Erythroblast (primary cell): Measurements from ENCODE around the gene CDKN1A.

ENCODE experiments used
- DNase-seq, 2 experiments: peaks; one replicate each; lab custom pipeline; 2025; lab: John Stamatoyannopoulos, UW
- GATA1 ChIP-seq: IDR thresholded peaks from 2 replicates; pipeline ENCODE4 v1.6.1; 2011; ENCODE audit warnings: low read depth, mild to moderate bottlenecking, control low read depth, low read length, moderate library complexity
- POLR2A ChIP-seq: IDR thresholded peaks from 2 replicates; pipeline ENCODE4 v1.6.1; 2011; ENCODE audit warnings: mild to moderate bottlenecking, low read length

Gene CDKN1A

DNA sequence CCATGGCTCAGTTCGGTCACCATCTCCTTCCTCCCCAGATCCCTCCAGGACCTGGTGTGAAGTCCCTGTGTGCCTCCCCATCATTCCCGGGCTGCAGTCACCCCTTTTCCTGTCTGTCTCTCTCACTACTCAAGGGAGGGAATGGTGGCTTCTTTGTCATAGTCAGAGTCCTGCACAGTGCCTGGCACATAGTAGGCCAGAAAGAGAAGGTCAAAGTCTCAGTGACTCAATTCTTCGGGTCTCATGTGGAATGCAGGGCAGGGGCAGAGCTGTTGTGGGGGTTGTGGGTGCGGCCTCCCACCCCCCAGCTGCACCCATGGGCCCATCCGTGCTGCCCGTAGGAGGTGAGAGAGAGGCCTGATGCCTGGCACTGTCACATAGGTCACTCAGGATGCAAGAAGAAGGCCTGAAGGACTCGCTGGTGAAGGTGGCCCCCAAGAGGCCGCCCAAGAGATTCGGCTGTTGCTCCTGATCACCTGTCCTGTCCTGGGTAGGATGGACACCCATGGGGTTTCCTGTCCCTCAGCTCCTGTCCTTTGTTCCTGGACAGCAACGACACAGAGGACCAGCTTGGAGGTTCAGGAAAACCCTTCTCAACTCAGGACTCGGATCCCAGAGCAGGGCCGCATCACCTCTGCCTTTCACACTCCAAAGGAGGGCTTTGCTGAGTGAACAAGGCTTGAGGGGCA lies 53.3 kb downstream of the CDKN1A start:
- no peak for TF ChIP-seq GATA1
- TF ChIP-seq POLR2A: no peak
- no peak for DNase-seq

- no peak for TF ChIP-seq POLR2A
- TF ChIP-seq GATA1: no peak
- DNase-seq: no peak
Observed at GRCh38 chr6:36733300-36733699, 54.8 kb downstream of the CDKN1A start.

DNA sequence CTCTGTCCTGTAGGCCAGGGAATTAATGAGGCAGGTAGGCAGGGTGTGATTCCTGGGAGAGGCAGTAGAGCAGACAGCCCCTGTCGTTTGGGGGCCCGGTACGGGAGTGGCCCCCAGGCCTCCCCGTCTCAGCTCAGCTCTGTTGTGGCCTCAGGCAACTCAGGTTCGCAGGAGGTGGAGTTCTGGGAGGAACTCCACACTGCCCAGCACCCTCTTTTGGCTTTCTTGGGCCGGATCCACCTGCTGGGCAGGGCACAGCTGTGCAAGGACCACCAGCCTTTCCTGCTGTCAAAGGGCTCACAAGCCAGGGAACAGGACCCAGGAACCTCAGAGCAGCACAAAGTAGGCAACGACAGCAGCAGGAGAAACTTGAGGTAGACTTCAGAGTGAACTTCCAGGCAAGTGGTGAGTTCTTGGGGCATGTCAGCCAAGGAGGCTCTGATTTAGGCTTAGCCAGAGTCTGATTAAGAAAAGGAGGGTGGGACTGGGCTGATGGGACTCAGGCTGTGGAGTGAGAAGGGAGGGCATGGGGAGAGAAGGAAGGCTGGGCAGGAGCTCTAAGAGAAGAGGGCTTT lies 56.1 kb downstream of the CDKN1A start:
- TF ChIP-seq GATA1 (no peak), POLR2A (no peak)
- DNase-seq: no peak

DNA sequence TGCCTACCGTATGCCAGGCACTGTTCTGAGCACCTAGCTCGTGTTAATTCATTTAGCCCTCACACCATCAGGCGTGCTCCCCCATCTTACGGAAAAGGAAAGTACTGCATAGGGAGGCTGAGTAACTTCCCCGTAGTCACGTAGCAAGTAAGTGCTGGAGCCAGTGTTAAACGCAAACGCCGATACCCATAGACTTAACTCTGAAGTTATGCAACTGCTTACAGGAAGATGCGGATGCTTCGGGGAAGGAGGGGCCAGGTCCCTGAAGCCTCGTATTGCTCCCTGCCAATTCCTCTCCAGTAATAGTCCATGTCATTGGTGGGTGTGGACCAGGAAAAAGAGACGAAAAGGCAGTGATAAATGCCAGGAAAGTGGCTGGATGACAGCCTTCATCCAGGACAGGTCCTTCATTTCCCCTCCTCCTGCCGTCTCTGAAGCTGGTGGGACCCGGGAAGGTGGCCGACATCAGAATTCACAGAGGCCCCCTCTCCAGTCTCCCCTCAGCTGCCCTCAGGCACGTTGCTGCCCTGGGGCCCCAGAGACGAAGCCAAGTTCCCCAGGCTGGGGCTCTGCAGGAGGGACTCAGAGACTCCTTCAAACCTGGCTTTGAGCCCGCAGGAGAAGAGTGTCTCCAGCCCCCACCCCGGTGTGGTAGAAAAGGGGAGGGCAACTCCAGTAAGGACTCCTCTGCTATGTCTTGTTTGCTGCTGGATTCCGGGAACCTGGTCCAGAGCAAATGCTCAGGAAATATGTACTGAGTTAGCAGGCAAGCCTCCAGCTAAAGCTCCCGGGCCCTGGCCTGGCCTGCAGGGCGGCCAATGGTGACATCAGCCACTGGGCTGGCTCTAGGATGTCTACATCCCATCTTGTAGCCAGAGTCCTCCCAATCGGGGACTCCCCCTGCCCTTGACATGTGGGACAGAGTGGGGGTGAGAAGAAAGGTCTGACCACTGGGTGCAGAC lies 56.9 kb downstream of the CDKN1A start:
- DNase-seq: no peak
- TF ChIP-seq POLR2A (no peak), GATA1 (no peak)
